T-helper 2 cell treated with Interferon-gamma antibody and Interleukin-4, amounts not matched to agents 5 μg/mL and 100 μg/mL, for 36 hours (primary cell): ENCODE data around the gene RFPL1.

Experiments used
- DNase-seq: peaks from one replicate; pipeline ENCODE4 v3.0.0; 2021; ENCODE audit warnings: low spot score
- H3K27ac Mint-ChIP-seq: one replicate; pipeline ENCODE4 v1.8.0; 2021; ENCODE audit warnings: mild to moderate bottlenecking, mixed read lengths
- H3K27me3 Mint-ChIP-seq: one replicate; pipeline ENCODE4 v1.8.0; 2021; ENCODE audit warnings: low read depth, mixed read lengths
- H3K36me3 Mint-ChIP-seq: one replicate; pipeline ENCODE4 v1.8.0; 2021; ENCODE audit warnings: low read depth, mixed read lengths
- H3K4me1 Mint-ChIP-seq: one replicate; pipeline ENCODE4 v1.8.0; 2021; ENCODE audit warnings: low read depth, mixed read lengths
- H3K4me3 Mint-ChIP-seq: one replicate; pipeline ENCODE4 v1.8.0; 2022; ENCODE audit warnings: mild to moderate bottlenecking, moderate library complexity, mixed read lengths
- H3K9me3 Mint-ChIP-seq: one replicate; pipeline ENCODE4 v1.8.0; 2021; ENCODE audit warnings: mixed read lengths

Gene RFPL1

DNA sequence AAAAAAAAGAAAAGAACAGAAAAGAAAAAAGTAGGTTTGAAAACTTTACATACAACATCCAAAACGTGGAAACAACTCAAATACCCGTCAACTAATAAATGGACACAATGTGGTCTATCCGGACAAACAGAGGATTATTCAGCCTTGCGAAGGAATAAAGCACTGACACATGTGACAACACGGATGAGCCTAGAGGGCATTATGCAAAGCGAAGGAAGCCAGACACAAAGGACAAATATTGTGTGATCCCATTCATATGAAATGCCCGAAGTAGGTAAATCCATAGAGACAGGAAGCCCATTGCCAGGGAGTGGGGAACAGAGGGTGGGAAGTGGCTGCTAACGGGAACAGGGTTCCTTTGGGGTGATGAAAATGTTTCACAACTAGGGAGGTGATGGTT, 11.8 kb downstream of the RFPL1 start:
- H3K27me3 Mint-ChIP-seq = no peaks in the 10 kb centered on the region
- no peak overlapping the region for H3K27ac Mint-ChIP-seq
- DNase-seq = no peak
- H3K36me3 Mint-ChIP-seq = no peaks in the 10 kb centered on the region
- no peaks in the 10 kb centered on the region for H3K9me3 Mint-ChIP-seq
- no peaks in the 10 kb centered on the region for H3K4me1 Mint-ChIP-seq
- no peak overlapping the region for H3K4me3 Mint-ChIP-seq

- Mint-ChIP-seq H3K4me3 (no peak overlapping the region), H3K4me1 (no peaks in the 10 kb centered on the region), H3K27me3 (no peaks in the 10 kb centered on the region), H3K9me3 (no peaks in the 10 kb centered on the region), H3K36me3 (no peaks in the 10 kb centered on the region), H3K27ac (no peak overlapping the region)
- DNase-seq = no peak
Observed at GRCh38 chr22:29451863-29452262, 13.5 kb downstream of the RFPL1 start.

- DNase-seq = no peak
- Mint-ChIP-seq H3K4me3 (no peak overlapping the region), H3K4me1 (no peaks in the 10 kb centered on the region), H3K27ac (no peak overlapping the region), H3K9me3 (no peaks in the 10 kb centered on the region), H3K36me3 (no peaks in the 10 kb centered on the region), H3K27me3 (no peaks in the 10 kb centered on the region)
Observed at GRCh38 chr22:29454276-29454675, 15.9 kb downstream of the RFPL1 start.

DNA sequence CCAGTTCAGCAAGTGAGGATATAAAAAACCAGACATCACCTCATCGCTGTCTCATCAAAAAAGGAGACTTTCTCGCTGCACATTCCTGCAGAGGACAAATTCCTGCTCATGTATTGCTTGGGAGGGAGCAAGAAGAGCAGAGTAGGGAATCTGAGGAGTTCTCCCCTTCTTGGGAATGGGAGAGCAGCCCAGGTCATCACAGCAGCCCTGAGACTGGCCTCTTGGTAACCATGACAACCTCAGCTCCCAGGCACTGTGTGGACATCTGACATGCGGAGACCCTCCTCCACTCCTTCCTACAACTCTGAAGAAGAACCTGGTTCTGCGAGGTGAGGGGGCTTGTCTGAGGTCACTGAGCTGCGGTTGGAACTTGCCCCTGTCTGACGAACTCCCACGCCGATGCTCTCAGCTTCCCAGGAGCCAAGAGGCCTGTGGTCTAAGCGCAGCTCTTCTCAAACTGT, 17.9 kb downstream of the RFPL1 start:
- H3K4me3 Mint-ChIP-seq = no peak overlapping the region
- DNase-seq = no peak
- H3K4me1 Mint-ChIP-seq = no peaks in the 10 kb centered on the region
- H3K27ac Mint-ChIP-seq = no peak overlapping the region
- no peaks in the 10 kb centered on the region for H3K36me3 Mint-ChIP-seq
- H3K27me3 Mint-ChIP-seq = no peaks in the 10 kb centered on the region
- H3K9me3 Mint-ChIP-seq = no peaks in the 10 kb centered on the region

GRCh38 chr22:29457730-29458129, 19.3 kb downstream of the RFPL1 start:
- H3K9me3 Mint-ChIP-seq = no peaks in the 10 kb centered on the region
- H3K4me1 Mint-ChIP-seq = no peaks in the 10 kb centered on the region
- no peak for DNase-seq
- no peaks in the 10 kb centered on the region for H3K27me3 Mint-ChIP-seq
- H3K4me3 Mint-ChIP-seq = no peak overlapping the region
- no peak overlapping the region for H3K27ac Mint-ChIP-seq
- H3K36me3 Mint-ChIP-seq = no peaks in the 10 kb centered on the region

- no peaks in the 10 kb centered on the region for H3K9me3 Mint-ChIP-seq
- no peak overlapping the region for H3K4me3 Mint-ChIP-seq
- H3K4me1 Mint-ChIP-seq = no peaks in the 10 kb centered on the region
- DNase-seq = no peak
- H3K27ac Mint-ChIP-seq = no peak overlapping the region
- no peaks in the 10 kb centered on the region for H3K36me3 Mint-ChIP-seq
- no peaks in the 10 kb centered on the region for H3K27me3 Mint-ChIP-seq
Observed at GRCh38 chr22:29458551-29458950, 20.2 kb downstream of the RFPL1 start.

DNA sequence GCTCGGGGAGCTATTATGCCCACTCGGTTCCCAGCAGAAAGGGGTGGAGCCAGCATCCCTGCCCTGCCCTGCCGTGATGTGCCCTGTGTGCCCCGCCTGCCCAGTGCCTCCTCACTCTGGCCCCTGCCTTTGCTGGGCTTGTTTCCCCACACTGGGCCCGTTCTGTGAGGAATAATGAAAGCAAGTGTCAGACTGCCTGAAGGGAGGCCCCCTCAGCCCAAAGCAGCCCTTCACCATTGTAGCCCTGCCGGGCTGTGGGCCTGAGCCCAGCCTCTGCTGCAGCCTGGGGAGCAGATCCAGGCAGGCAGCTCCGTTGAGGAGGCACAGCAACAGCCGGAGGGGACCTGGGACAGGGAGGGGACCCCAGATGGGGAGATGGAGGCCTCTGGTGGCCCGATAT, 21.4 kb downstream of the RFPL1 start:
- DNase-seq = no peak
- H3K27me3 Mint-ChIP-seq = no peaks in the 10 kb centered on the region
- H3K9me3 Mint-ChIP-seq = no peaks in the 10 kb centered on the region
- H3K36me3 Mint-ChIP-seq = no peaks in the 10 kb centered on the region
- H3K4me3 Mint-ChIP-seq = no peak overlapping the region
- no peaks in the 10 kb centered on the region for H3K4me1 Mint-ChIP-seq
- H3K27ac Mint-ChIP-seq = no peak overlapping the region

- Mint-ChIP-seq H3K9me3 (no peaks in the 10 kb centered on the region), H3K4me1 (no peaks in the 10 kb centered on the region), H3K27ac (no peak overlapping the region), H3K4me3 (no peak overlapping the region), H3K27me3 (no peaks in the 10 kb centered on the region), H3K36me3 (no peaks in the 10 kb centered on the region)
- no peak for DNase-seq
Observed at GRCh38 chr22:29461263-29461662, 22.9 kb downstream of the RFPL1 start.

DNA sequence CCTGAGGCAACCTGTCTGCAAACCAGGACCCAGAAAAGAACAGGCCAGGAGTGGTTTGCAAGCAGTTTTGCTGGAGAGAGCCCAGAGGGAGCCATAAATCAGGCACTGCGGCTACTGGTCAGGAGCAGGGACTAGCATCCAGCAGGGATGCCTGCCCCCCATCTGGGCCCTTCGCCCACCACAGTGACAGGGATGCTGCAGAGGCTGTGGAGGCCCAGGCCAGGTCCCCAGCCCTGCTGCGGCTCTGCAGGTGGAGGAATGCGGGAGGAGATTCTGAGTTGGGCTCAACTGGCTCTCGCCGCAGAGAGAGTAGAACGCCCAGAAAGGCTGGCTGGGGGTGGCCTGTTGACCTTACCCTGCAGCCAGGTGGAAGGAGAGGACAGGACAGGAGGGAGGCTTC, 25.2 kb downstream of the RFPL1 start:
- DNase-seq = no peak
- Mint-ChIP-seq H3K4me1 (no peaks in the 10 kb centered on the region), H3K27me3 (peaks cover 6% of the 10 kb centered on the region), H3K4me3 (no peak overlapping the region), H3K9me3 (no peaks in the 10 kb centered on the region), H3K27ac (no peak overlapping the region), H3K36me3 (no peaks in the 10 kb centered on the region)

DNA sequence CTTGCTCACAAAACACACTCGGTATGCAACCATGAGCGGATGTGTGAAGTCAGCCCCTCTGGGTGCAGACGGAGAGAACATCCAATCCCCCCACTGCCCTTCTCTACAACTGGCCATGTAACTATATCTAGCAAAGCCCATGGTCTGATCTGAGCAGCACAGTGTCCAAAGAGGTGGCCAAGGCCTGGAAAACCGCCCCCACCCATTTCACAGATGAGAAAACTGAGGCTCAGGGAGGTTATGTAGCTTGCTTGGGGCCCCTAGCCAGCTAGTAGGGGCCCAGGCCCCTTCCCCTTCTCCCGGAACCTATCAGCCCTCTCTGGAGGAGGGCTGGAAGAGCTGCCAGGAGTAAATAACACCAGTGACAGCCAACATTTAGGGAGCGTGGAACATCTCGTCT, 26.2 kb downstream of the RFPL1 start:
- H3K27ac Mint-ChIP-seq = no peak overlapping the region
- no peaks in the 10 kb centered on the region for H3K36me3 Mint-ChIP-seq
- no peak overlapping the region for H3K4me3 Mint-ChIP-seq
- no peaks in the 10 kb centered on the region for H3K4me1 Mint-ChIP-seq
- DNase-seq = no peak
- peaks cover 10% of the 10 kb centered on the region for H3K27me3 Mint-ChIP-seq
- H3K9me3 Mint-ChIP-seq = no peaks in the 10 kb centered on the region

- Mint-ChIP-seq H3K27ac (no peak overlapping the region), H3K36me3 (no peaks in the 10 kb centered on the region)
- DNase-seq = no peak
Observed at GRCh38 chr22:29469755-29470154, 31.4 kb downstream of the RFPL1 start.

DNA sequence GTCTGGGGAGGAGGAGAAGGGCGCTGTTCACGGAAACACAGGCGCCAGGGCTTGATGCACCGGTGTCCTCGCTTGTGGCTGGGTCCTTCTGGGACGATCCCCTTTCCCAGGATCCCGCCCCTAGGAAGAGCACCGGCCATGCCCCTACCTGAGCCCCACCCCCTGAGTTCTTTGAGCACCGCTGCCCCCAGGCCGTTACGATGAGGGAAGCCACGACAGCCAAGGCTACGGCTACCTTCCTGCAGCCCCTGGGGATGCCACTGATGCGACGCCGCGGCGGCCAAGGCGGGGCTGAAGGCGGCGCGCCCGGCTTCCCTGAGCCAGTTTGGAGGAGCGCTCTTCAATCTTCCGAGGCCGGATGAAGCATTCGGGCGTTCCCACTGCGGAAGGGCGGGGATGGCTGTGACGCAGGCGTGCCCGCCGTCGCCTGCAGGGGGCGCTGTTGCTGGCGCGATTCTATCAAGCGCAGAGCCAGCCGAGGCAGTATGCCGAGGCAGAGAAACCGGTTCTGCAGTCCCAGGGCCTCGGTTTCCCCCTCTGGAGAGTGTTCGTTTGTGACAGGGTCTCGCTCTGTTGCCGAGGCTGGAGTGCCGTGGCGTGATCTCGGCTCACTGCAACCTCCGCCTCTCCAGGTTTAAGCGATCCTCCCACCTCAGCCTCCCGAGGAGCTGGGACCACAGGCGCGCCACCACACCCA, 31.9 kb downstream of the RFPL1 start:
- Mint-ChIP-seq H3K27ac (no peak overlapping the region), H3K4me1 (peaks cover 2% of the 10 kb centered on the region), H3K4me3 (peak overlapping the region; percentile 71), H3K27me3 (peaks cover 10% of the 10 kb centered on the region), H3K9me3 (no peaks in the 10 kb centered on the region), H3K36me3 (no peaks in the 10 kb centered on the region)
- DNase-seq = peak; percentile 74

More at GRCh38 chr22:29469755-29470154, 31.4 kb downstream of the RFPL1 start:
- H3K4me3 Mint-ChIP-seq = peak overlapping the region; percentile 71
- peaks cover 10% of the 10 kb centered on the region for H3K27me3 Mint-ChIP-seq
- no peaks in the 10 kb centered on the region for H3K9me3 Mint-ChIP-seq
- H3K4me1 Mint-ChIP-seq = peaks cover 2% of the 10 kb centered on the region

- H3K27ac Mint-ChIP-seq = no peak overlapping the region
- no peak for DNase-seq
- H3K4me1 Mint-ChIP-seq = peaks cover 3% of the 10 kb centered on the region
- H3K9me3 Mint-ChIP-seq = no peaks in the 10 kb centered on the region
- no peaks in the 10 kb centered on the region for H3K36me3 Mint-ChIP-seq
- no peak overlapping the region for H3K4me3 Mint-ChIP-seq
- H3K27me3 Mint-ChIP-seq = peaks cover 16% of the 10 kb centered on the region
Observed at GRCh38 chr22:29473001-29473400, 34.6 kb downstream of the RFPL1 start.

- H3K9me3 Mint-ChIP-seq = no peaks in the 10 kb centered on the region
- DNase-seq = no peak
- peaks cover 8% of the 10 kb centered on the region for H3K4me1 Mint-ChIP-seq
- no peak overlapping the region for H3K4me3 Mint-ChIP-seq
- H3K36me3 Mint-ChIP-seq = no peaks in the 10 kb centered on the region
- H3K27ac Mint-ChIP-seq = no peak overlapping the region
- H3K27me3 Mint-ChIP-seq = peaks cover 27% of the 10 kb centered on the region
Observed at GRCh38 chr22:29475550-29475949, 37.2 kb downstream of the RFPL1 start.

- H3K9me3 Mint-ChIP-seq = no peaks in the 10 kb centered on the region
- H3K4me3 Mint-ChIP-seq = no peak overlapping the region
- H3K27me3 Mint-ChIP-seq = peaks cover 27% of the 10 kb centered on the region
- no peak for DNase-seq
- peaks cover 8% of the 10 kb centered on the region for H3K4me1 Mint-ChIP-seq
- no peaks in the 10 kb centered on the region for H3K36me3 Mint-ChIP-seq
- no peak overlapping the region for H3K27ac Mint-ChIP-seq
Observed at GRCh38 chr22:29476116-29476515, 37.7 kb downstream of the RFPL1 start.
